SK-N-SH treated with all-trans-retinoic acid at 6 μM for 48 hours (cell line): Measurements from ENCODE around the gene SP140L.

Experiments
- CSRNP3 ChIP-seq: fragments of 250-450 bp; sonication (Bioruptor Pico); IDR thresholded peaks from 2 replicates; pipeline ENCODE4 v1.5.1; 2021; ENCODE audit warnings: mild to moderate bottlenecking, moderate library complexity
- POU6F1 ChIP-seq: fragments of 250-450 bp; sonication (Bioruptor Pico); IDR thresholded peaks from 2 replicates; pipeline ENCODE4 v1.8.0; 2021; ENCODE audit warnings: low read depth, mild to moderate bottlenecking, moderate library complexity, borderline replicate concordance
- RARB ChIP-seq: fragments of 250-450 bp; sonication (Bioruptor Pico); IDR thresholded peaks from 2 replicates; pipeline ENCODE4 v1.8.0; 2021; ENCODE audit warnings: mild to moderate bottlenecking, moderate library complexity
- SNAI2 ChIP-seq: fragments of 250-450 bp; sonication (Bioruptor Pico); IDR thresholded peaks from 2 replicates; pipeline ENCODE4 v1.5.0; 2020; ENCODE audit warnings: mild to moderate bottlenecking, moderate library complexity
- TSHZ2 ChIP-seq: fragments of 250-450 bp; sonication (Bioruptor Pico); IDR thresholded peaks from 2 replicates; pipeline ENCODE4 v1.5.0; 2020; ENCODE audit warnings: mild to moderate bottlenecking, moderate library complexity
- ZC3H10 ChIP-seq: fragments of 250-450 bp; sonication (Bioruptor Pico); IDR thresholded peaks from 2 replicates; pipeline ENCODE4 v1.5.1; 2021; ENCODE audit warnings: mild to moderate bottlenecking, moderate library complexity
- ZNF8 ChIP-seq: fragments of 450-650 bp; formaldehyde crosslinking; IDR thresholded peaks from 2 replicates; pipeline ENCODE4 v1.5.0; 2020; ENCODE audit warnings: mild to moderate bottlenecking, moderate library complexity

GRCh38 chr2:230307485-230307884 lies 19.5 kb upstream of the SP140L start:
- TF ChIP-seq CSRNP3 (CRISPR knock-in tag) (no peak), ZNF8 (CRISPR knock-in tag) (no peak), TSHZ2 (CRISPR knock-in tag) (no peak), SNAI2 (no peak), ZC3H10 (CRISPR knock-in tag) (no peak), RARB (no peak), POU6F1 (CRISPR knock-in tag) (no peak)
